Inflammatory macrophage (primary cell): ENCODE results near the gene ORC2.
"Not testable (repeated sequence)": the region's sequence is repeated elsewhere in the genome, so short reads cannot be mapped to it uniquely, and the experiment has no call there.

Experiments
- DNase-seq, 2 donors: peaks; one replicate each; pipeline ENCODE4 v3.0.0-alpha.2; 2020 to 2022
- total RNA-seq, 18 experiments: gene quantifications; one replicate each; lab custom pipeline; 2026; ENCODE audit warnings: mixed read lengths in 6 of 18, inconsistent platforms in 2 of 18; lab: John Stamatoyannopoulos, UW

Gene ORC2
- 4.2 to 24.1 (median 19.8) reads per million in 18 experiments for total RNA-seq

DNA sequence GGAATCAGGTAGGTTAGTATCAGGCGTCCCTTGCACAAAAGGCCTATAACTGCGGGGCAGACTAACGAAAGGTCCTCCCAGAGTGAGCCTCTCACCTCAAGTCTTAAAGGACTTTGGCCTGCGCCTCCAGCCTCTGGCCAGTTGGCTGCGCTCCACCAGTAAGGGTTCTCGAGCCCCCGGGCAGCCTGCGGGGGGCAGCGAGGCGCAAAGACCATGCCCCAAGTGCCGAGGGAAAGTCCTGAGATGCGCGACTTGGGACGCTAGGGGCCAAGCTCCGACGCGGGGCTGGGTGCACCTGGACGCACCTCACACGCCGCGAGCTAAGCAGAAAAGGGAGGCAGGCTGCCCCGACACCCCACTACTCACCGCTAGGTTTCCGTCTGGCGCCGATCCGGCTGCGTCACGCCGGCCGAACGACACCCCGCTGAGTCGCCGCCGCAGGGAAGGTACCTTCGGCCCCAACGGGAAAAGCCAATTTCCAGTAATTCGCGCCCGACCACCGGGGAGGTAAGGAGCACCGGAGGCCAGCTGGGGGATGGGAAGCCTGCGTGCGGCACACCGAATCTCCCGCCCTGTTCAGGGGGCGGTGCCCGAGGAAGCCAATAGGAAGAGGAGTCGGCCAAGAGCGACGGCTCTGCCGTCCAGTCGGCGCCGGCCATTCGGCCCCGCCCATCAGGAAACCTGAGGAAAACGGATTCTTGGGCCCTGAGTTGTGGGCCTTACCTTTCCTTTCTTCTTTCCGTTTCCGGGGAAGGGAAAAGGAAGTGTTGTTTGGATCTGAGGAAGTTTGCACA is at the start of gene ORC2:
Gene ORC2, minus strand, starts transcription at position 537 of the 794 bp plus-strand sequence. CDS start 5,537 bp downstream, outside the sequence.
- DNase-seq = peak; percentile 95

DNA sequence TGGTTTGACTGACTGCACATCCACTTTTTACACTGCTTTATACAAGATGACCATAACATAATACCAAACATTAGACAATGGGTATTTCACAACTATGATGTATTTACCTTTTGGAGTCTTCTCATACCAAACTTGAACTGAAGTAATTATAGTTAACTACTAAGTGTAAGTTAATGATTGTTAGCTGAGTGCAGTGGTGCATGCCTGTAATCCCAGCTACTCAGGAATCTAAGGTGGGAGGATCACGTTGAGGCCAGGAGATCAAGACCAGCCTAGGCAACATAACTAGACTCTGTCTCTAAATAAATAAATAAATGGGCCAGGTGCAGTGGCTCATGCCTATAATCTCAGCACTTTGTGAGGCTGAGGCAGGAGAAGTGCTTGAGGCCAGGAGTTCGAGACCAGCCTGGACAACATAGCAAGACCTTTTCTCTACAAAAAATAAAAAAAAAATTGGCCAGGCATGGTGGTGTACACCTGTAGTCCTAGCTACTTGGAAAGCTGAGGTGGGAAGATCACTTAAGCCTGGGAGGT is 44.9 kb upstream of the ORC2 start:
- DNase-seq = no peak

DNA sequence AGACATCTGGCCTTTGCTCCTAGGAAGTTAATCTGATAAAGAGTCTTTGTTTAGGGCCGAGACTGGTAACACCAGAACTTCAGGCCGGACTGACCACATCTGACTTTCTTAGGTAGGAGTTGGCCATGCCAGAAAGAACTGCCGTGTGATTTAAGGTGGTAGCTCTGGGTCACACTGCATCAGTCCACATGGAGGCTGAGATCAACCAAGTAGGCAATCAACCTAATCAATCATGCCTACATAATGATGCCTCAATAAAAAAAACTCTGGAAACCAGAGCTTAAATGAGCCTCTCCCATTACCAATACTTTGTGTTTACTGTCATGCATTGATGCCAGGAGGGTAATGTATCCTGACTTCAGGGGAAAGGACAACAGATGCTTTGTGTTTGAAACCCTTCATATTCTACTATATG is 44.1 kb upstream of the ORC2 start:
- no peak for DNase-seq

DNA sequence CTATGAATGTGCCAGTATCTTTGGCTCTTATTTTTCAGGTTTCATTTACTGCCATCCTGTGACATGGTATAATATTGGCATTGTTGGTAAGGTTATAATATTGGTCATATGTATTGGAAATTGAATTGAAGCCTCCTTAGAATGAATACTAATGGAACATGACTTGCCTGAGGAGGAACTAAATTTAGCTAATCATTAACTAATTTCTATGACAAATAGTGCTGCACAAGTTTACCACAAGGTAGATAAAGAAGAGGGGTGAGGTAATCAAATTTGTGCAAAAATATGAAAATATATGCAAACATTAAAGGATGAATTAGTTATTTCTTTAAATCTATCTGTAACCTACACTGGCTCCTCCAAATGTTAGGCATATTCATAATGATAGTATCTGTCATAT is 43.2 kb upstream of the ORC2 start:
- DNase-seq = no peak

DNA sequence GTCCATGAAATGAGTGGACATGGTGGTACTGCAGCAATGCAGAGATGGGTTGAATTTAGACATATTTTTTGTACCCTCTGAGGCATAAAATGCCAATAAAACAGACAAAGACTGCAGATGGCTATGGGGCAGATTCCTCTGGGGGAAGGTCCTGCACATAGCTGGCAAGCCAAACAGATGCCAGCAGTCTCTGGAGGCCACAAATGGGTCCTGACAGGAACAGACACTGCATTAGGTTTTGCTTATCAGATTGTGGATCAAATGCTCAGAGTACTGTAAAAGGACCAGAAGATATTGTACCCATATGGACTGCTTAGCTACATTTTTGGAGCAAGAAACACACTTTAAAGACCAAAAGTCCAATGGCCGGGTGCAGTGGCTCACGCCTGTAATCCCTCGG is 40.9 kb upstream of the ORC2 start:
- DNase-seq = no peak

DNA sequence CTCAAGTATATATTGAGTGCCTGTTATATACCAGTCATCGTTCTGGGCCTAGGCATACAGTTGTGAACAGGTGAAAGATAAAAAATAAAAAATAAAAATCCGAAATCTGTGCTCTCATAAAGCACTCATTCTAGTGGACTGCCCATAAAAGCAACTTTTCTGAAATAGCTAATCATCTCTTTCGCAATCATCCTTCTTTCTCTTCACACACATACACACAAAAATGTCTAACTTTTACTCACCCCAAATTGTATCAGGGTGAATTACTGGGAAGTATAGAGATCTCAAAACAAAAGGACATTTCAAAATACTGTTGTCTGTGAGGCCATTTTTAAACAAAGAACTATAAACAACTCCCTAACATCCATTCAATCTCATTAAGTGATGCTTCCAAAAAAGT is 29.6 kb upstream of the ORC2 start:
- no peak for DNase-seq

DNA sequence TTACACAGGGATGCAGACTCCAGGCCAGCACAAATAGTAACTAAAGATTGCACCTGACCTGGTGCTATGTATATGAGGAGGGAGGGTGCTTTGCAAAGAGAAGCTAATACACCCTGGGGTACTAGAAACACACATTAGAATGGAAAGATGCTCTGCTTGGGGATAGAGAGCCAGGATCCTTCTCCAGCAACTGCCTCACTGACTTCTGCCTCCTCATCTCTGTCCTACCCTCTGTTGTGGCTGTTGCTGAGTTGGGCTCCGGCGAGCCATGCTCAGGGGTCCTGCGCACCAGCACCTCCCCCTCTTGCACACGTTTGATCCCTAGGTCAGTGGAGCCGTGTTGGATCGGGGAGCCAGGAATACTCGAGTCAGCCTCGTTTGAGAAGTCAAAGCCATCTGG is 23.7 kb upstream of the ORC2 start:
- DNase-seq = no peak

DNA sequence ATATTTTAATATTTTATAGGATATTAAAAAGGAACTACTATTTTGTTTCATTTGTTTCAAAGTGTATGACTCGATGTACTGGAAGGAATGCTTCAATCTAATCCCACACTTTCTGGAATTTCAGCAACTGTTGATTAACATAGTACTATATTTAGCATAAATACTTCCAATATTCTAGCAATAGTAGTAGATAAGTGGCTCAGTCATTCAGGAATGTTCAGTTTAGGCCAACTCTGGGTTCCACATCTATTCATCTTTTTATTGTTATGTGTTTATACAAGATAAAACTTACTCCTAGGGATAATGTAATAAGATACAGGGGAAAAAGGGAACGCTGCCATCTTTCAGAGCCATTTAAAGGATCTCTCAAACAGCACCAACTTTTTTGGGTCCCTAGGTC is 22.3 kb upstream of the ORC2 start:
- DNase-seq = no peak

DNA sequence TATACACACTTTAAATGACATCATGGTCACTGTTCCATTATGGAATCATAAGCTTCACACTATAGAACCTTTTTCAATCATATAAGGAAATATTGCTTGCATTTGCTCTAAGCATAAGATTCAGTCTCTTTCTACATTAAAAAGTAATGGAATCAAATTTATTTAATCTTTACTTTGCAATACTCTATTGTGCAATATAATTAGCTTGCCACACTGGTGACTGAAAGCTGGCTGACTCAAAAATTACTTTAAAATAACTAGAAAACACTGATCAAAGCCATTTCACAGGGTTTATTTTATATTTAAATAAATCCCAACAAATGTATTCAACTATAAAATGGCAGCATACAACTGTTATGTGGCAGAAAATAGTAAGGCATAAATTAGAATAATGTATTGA is 13.2 kb upstream of the ORC2 start:
- no peak for DNase-seq

DNA sequence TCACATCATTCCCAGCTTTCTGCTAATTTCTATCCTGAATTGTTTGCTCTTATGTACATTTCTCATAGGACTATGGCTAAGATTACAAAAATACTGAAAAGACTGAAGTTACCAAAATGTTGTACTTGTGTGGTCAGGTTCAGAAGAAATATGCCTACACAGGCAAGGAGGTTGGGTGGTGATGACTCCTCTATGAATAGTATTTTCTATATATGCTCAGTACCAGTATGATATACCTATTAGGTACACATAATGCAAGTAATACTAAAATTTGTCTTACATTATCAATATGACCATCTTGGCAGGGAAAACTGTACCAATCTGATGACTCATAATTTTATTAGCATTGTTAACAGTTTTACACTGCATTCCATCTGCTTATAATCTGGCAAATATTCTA is 12.2 kb upstream of the ORC2 start:
- no peak for DNase-seq

DNA sequence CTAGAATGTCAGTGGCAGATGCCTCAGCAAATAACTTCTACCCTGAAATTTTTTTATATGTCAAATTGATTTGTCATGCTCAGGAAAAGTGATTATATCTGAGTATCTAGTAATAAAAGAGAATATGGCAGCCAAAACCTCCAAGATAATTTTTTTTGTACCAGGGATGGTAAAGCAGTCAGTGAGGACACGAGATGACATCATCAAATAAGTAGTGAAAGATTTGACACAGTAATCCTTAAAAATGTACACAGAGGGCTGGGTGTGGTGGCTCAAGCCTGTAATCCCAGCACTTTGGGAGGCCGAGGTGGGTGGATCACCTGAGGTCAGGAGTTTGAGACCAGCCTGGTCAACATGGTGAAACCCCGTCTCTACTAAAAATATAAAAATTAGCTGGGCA is 6.6 kb upstream of the ORC2 start:
- not testable (repeated sequence) for DNase-seq

DNA sequence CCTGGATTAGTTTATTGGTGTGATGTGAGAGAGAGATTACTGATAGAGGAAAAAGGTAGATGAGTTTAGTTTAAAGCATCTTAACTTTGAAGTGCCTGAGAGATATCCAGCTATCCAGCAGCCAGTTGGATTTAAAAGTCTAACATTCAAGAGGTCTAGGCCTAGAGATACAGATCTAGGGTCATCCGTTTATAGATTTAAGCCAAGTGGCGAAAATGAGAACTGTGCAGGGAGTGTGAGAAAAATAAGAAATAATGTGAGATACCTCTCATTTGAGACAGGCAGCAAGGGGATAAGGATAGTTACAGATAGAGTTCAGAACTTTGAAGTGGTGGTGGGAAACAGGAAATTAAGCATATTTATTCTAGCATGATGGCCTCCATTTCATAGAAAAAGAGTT is 5.3 kb upstream of the ORC2 start:
- no peak for DNase-seq

DNA sequence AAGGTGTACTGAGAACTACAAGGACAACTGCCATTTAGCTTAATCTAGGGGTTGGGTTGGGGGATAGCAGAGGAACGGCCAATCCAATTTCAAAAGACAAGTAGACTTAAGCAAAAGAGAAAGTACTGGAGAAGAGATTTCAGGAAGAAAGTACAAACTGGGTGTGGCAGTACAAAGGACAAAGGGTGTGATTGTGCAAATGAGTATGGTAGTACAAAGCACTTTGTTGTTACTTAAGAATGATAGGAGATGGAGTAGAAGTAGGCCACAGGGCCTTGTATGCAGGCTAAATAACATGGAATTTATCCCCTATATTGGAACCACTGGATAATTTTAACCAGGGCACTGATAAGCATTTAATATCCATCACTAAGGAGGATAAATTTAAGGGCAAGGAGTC is 4.7 kb upstream of the ORC2 start:
- peak; percentile 6 to 53 for DNase-seq

DNA sequence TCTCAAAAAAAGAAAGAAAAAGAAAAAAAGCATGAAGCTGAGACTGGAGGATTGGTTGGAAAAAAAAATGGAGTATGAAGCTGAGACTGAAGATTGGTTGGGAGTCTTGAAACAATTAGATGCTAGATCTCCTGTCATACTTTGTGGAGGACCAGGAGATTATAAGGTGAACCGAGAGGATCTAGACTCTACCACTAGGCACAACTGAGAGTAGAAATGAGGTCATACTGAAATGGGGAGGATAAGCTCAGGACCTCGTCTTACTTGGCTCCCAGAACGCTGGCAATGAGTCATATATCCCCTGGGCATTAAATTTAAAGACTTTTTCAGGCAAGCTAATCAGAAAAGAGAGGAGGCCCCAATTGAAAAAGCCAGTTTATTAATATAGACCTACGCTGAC is 3.3 kb upstream of the ORC2 start:
- no peak for DNase-seq

DNA sequence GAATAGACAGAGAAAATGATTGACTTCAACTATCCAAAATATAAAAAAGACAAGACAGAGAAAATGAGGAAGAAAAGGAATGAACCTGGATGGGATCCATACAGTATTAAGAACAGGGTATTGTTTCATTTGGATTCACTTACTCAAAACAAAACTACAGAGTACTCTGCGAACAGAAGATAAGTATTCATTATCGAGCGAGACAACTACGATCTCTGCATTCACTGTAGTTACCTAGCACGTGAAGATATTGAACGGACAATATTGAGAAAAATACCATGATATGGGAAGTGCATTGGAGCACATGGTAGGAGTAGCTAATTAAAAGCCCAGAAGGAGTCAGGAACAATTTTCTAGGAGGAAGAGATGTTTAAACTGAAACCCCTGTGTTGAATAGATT is 1.0 kb upstream of the ORC2 start:
- DNase-seq = no peak

DNA sequence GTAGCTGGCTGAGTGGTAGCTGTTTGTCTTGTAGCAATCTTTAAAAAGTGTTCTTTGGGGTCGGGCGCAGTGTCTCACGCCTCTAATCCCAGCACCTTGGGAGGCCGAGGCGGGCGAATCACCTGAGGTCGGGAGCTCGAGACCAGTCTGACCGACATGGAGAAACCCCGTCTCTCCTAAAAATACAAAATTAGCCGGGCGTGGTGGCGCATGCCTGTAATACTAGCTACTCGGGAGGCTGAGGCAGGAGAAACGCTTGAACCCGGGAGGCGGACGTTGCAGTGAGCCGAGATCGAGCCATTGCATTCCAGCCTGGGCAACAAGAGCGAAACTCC is 425 bp upstream of the ORC2 start:
- not testable (repeated sequence) for DNase-seq

DNA sequence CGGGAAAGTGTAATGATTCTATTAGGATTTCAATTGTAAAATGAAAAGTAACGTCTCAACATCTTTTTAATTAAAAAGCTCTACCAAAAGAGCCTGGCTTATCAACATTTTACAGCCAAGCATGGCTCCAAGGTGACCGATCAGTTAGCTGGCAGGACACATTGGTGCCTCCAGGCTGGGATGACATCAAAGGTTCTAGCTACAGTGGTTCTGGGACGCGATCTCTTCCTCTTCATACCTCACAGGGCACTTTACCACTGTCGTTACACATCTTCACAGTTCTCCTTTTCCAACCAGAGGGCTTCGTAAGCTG is 693 bp downstream of the ORC2 start:
- no peak for DNase-seq

DNA sequence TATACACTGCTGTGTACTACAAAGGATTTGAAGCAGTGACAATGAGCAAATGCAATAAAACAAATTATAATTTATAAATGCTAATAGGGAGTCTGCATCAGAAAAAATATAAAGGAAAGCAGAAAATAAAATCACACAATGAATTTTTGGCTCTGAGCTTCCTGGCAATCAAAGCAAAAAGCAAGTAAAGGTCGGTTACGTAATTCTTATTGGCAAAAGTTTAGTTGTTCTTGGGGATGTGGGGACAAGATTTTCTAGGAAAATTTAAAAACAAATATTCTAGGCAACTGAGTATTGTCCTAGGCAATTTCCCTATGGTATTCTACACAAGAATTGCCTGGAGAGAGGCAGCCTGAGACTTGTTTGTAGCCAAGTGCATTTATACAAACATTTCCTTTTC is 1.8 kb downstream of the ORC2 start:
- no peak for DNase-seq

DNA sequence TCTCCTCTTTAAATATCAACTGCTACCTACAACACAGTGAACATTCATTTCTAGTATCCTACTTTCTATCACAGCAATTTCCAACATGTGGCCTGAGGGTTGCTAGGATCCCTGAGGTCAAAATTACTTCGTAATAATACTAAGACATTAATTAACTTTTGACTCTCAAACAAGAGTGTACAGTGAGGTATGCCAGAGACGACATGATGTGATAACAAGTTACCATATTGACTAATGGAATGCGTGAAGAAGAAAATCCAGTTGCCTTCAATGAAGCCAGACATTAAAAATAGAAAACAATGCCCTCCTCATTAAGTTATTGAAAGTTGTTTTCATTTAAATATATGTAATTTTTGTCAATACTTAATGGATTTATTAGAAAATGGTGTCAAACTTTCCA is 13.1 kb downstream of the ORC2 start:
- no peak for DNase-seq

DNA sequence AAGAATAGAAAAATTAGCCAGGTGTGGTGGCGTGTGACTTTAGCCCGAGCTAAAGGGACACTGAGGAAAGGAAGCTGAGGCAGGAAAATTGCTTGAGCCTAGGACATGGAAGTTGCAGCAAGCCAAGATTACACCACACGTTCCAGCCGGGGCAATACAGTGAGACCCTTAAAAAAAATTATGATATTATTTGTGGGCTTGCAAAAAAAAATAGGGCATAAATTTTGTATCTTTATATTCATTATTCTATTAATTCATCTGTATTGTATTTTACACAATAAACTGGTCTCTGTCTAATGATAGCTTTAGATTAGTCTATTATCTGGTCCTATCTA is 18.1 kb downstream of the ORC2 start:
- DNase-seq = no peak

DNA sequence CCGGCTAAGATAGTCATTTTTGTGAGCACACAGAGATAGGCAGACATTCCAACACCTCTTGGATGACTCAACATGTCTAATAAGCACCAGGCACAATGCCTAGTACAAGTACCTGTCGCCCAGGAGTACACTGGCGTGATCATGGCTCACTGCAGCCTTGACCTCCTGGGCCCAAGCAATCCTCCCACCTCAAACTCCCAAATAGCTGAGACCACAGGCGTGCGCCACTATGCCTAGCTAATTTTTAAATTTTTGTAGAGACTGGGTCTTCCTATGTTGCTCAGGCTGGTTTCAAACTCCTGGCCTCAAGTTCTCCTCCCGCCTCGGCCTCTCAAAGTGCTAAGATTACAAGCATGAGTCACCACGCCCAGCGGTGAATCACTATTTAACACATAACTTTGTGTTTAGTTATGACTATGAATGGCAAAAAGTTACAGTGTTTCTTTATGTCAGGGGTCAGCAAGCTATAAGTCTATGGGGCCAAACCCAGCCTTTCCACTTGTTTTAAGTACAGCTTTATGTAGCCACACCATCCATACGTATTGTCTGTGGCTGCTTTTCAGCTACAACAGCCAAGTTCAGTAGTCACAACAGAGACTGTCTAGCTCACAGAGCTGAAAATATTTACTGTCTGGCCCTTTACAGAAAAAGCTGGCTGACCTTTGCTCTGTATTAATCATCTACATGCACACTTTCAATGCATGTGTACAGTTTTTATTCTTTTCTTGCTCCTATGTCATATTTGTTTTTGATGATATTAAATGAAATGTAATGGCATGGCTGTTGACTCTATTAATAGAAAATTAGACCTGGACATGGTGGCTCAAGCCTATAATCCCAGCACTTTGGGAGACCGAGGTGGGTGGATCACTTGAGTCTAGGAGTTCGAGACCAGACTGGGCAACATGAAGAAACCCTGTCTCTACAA is 18.7 kb downstream of the ORC2 start:
- peak; percentile 33 to 47 for DNase-seq

DNA sequence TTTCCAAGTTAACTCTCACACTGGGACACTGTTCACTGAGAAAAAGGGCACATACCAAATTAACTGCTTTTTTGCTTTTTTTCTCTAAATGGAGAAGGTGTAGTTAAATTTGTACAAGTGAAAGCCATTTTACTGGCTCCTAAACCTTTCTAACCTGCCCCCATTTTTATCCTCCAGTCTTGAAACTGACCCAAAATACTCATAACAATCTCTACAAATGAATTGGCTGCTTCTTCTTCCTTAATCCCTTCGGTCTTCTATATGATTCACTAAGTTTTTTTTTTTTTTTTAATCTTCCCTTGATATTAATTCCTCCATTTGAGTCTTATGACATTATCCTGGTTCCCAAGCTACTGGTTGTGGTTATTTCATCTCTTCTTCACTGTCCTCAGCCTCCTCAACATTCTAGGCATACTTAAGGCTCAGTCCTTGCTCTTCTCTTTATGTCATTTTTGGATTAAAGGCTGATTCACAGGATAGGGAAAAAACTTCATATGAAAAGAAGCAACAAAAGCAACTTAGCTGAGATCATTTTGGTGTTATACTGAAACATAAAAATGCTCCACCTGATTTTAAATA is 19.8 kb downstream of the ORC2 start:
- no peak for DNase-seq

DNA sequence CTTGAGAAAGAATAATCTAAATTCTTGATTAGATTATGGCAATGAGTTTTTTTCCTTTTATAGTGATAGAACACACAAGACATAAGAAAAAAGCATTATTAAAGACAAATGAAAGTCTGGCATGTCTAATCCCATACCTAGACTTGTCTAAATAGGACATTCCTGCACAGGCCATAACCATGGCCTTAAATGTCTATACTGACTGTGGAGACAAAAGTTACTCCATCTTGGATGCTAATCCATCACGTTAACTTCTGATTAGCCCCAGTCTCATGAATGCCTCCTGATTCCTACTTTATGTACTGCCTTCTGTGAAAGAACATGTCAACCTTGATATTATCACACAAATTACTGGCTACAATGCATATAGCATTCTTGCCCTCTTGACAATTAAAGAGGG is 23.6 kb downstream of the ORC2 start:
- DNase-seq = no peak
